Activated CD8-positive, alpha-beta memory T cell treated with anti-CD3 and anti-CD28 coated beads for 1 hour (primary cell): ENCODE results near the gene SUSD6.

Experiments used
- DNase-seq, 2 donors: peaks; one replicate each; pipeline ENCODE4 v3.0.0-alpha.2; 2020; ENCODE audit warnings: low read depth in 1 of 2; ENCODE audit errors: extremely low read depth in 1 of 2

Gene SUSD6

GRCh38 chr14:69671365-69672030 is 60.1 kb downstream of the SUSD6 start:
- no peak for DNase-seq

- no peak for DNase-seq
Observed at GRCh38 chr14:69672356-69672755, 61.0 kb downstream of the SUSD6 start.

- DNase-seq, result no peak
Observed at GRCh38 chr14:69673104-69673503, 61.7 kb downstream of the SUSD6 start.

- DNase-seq, result no peak
Observed at GRCh38 chr14:69673578-69674305, 62.3 kb downstream of the SUSD6 start.

GRCh38 chr14:69674546-69675244 is 63.3 kb downstream of the SUSD6 start:
- DNase-seq, result no peak

GRCh38 chr14:69675245-69675583 is 63.8 kb downstream of the SUSD6 start:
- no peak for DNase-seq

- DNase-seq, result no peak
Observed at GRCh38 chr14:69675877-69676416, 64.6 kb downstream of the SUSD6 start.

- DNase-seq, result no peak
Observed at GRCh38 chr14:69676723-69677122, 65.3 kb downstream of the SUSD6 start.

GRCh38 chr14:69680297-69680696 is 68.9 kb downstream of the SUSD6 start:
- no peak for DNase-seq

GRCh38 chr14:69682136-69682535 is 70.7 kb downstream of the SUSD6 start:
- DNase-seq, result no peak

- no peak for DNase-seq
Observed at GRCh38 chr14:69682621-69683263, 71.3 kb downstream of the SUSD6 start.

- DNase-seq, result no peak
Observed at GRCh38 chr14:69683971-69684370, 72.6 kb downstream of the SUSD6 start.

GRCh38 chr14:69684461-69685217 is 73.2 kb downstream of the SUSD6 start:
- DNase-seq, result no peak

- no peak for DNase-seq
Observed at GRCh38 chr14:69685218-69685616, 73.8 kb downstream of the SUSD6 start.

- no peak for DNase-seq
Observed at GRCh38 chr14:69685716-69686115, 74.3 kb downstream of the SUSD6 start.

- no peak for DNase-seq
Observed at GRCh38 chr14:69687606-69688298, 76.4 kb downstream of the SUSD6 start.

- DNase-seq, result no peak
Observed at GRCh38 chr14:69688299-69688649, 76.9 kb downstream of the SUSD6 start.

- DNase-seq, result no peak
Observed at GRCh38 chr14:69690042-69690441, 78.6 kb downstream of the SUSD6 start.

- no peak for DNase-seq
Observed at GRCh38 chr14:69692594-69692993, 81.2 kb downstream of the SUSD6 start.

- no peak for DNase-seq
Observed at GRCh38 chr14:69693145-69693544, 81.7 kb downstream of the SUSD6 start.
